Pancreas (tissue), 10 donors: ENCODE results near the gene CSF1R. TPM values are rescaled to one million over a fixed set of nuclear protein-coding genes. Genes with fewer than 3 reads are reported as not detected.

Experiments
- ATAC-seq, 4 donors: fragments of 200-7000 bp; cut with Tn5 transposase; one replicate each; pipeline versions ENCODE4 v1.8.0 to v1.9.1; 2020; ENCODE audit warnings: mild to moderate bottlenecking in 4 of 4, moderate library complexity in 4 of 4
- DNase-seq, 6 donors: peaks; one replicate each; pipeline ENCODE4 v3.0.0-alpha.2; 2020
- FAIRE-seq: peaks from 2 replicates; lab custom pipeline; 2012; peaks lifted over from hg19 to GRCh38; lab: Jason Lieb, UNC
- H3K27ac ChIP-seq, 4 donors: fragments of 200-600 bp; sonication (generic); 1 replicate in 3 of 4; 2 replicates in 1 of 4; pipeline versions ENCODE4 v1.5.0 to v1.8.0; 2020
- H3K27me3 ChIP-seq, 4 donors: fragments of 200-600 bp; one replicate each; pipeline ENCODE4 v1.8.0; 2021
- H3K36me3 ChIP-seq, 3 donors: fragments of 200-600 bp; sonication (generic) in 1 of 3; one replicate each; pipeline versions ENCODE4 v1.5.0 to v1.8.0; 2020 to 2021
- H3K4me1 ChIP-seq, 3 donors: fragments of 200-600 bp; one replicate each; pipeline ENCODE4 v1.8.0; 2021
- H3K4me3 ChIP-seq, 4 donors: fragments of 200-600 bp; sonication (generic) in 2 of 4; one replicate each; pipeline versions ENCODE4 v1.5.0 to v1.8.0; 2020 to 2021
- H3K9me3 ChIP-seq, 4 donors: fragments of 200-600 bp; one replicate each; pipeline ENCODE4 v1.8.0; 2021
- WGBS, 2 donors: extraction: QIAGEN DNeasy Blood & Tissue Kit; methylation state at CpG; one replicate each; pipeline ENCODE4 v1.1.7; 2013; 5-methylcytosine and 5-hydroxymethylcytosine counted together
- intact Hi-C, 3 donors: fragments of 100-400 bp; cut with DNase I; formaldehyde crosslinking; loops; one replicate each; pipeline versions ENCODE4 v1.11.1 to v1.14.2; 2022
- polyA plus RNA-seq, 2 donors: library from polyadenylated mRNA; stranded (reverse); fragments of 200-250 nt; gene quantifications; one replicate each; pipeline ENCODE4 v1.2.3, GENCODE V29; 2013
- total RNA-seq, 6 donors: library from RNA; stranded (reverse); fragmentation: NEBNext Ultra II Directional in 4 of 6; extraction: Animal tissue kit (Norgen Biotek cat#: 25700) in 4 of 6; gene quantifications; one replicate each; pipeline versions ENCODE4 v1.2.1 to v1.2.4, GENCODE V29; 2021 to 2023
- TF ChIP-seq, protein P1 (sequence below), 4 donors: fragments of 200-600 bp; sonication (generic) in 3 of 4; IDR thresholded peaks; one replicate each; pipeline versions ENCODE4 v1.5.0 to v1.8.0; 2021; ENCODE audit warnings: antibody characterized with exemption in 4 of 4
- donor health status: healthy with polysubstance abuse.
- donor health status: DM: no; HTN: no; CAD: no; lungs with moderate emphysema.
- donor health status: DM: no; HTN: no; CAD: no.
- donor health status: control.
- donor health status: control.
- donor health status: Bipolar disorder and iron deficiency.
- donor health status: DM: yes; HTN: yes; CAD: no.
- donor health status: DM: no; HTN: no; CAD: no.
- donor health status: DM: no; HTN: no; CAD: no.
- donor health status: DM: yes; HTN: yes; CAD: no.

Gene CSF1R
- total and polyA plus RNA-seq, 8 donors: 1.4 to 51.2 (median 4.1) TPM

DNA sequence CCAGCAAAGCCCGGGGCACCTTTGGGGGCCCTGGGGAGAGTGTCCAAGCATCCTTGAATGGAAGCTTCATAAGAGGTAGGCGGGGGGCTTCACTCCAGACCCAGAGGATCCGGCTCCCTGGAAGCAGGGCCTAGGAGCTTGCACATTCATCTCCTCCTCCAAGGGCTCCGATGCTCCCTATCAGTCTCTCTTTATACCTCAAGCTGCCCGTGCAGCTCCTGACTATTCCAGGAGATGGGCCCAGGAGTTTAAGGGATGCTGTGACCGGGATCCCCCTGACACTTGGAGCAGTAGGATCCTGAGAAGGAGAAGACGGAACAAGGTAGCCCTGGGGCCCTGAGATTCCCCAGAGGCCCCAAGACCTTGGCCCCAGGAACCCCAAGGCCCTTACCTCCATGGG, 25.9 kb downstream of the CSF1R start:
- Histone ChIP-seq H3K9me3 (no peaks in the 10 kb centered on the region), H3K27ac (no peak overlapping the region), H3K27me3 (no peaks in the 10 kb centered on the region), H3K4me1 (no peaks in the 10 kb centered on the region), H3K36me3 (no peaks in the 10 kb centered on the region), H3K4me3 (no peak overlapping the region)
- TF ChIP-seq, protein P1, sequence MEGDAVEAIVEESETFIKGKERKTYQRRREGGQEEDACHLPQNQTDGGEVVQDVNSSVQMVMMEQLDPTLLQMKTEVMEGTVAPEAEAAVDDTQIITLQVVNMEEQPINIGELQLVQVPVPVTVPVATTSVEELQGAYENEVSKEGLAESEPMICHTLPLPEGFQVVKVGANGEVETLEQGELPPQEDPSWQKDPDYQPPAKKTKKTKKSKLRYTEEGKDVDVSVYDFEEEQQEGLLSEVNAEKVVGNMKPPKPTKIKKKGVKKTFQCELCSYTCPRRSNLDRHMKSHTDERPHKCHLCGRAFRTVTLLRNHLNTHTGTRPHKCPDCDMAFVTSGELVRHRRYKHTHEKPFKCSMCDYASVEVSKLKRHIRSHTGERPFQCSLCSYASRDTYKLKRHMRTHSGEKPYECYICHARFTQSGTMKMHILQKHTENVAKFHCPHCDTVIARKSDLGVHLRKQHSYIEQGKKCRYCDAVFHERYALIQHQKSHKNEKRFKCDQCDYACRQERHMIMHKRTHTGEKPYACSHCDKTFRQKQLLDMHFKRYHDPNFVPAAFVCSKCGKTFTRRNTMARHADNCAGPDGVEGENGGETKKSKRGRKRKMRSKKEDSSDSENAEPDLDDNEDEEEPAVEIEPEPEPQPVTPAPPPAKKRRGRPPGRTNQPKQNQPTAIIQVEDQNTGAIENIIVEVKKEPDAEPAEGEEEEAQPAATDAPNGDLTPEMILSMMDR (IDR thresholded peaks at IDR 0.05): no peak
- 64 to 87% methylated on average over 7 of the region's 7 CpGs for WGBS, 2 donors
- intact Hi-C loops: no loop called here
- no peak for ATAC-seq
- no peak for FAIRE-seq
- no peak for DNase-seq

DNA sequence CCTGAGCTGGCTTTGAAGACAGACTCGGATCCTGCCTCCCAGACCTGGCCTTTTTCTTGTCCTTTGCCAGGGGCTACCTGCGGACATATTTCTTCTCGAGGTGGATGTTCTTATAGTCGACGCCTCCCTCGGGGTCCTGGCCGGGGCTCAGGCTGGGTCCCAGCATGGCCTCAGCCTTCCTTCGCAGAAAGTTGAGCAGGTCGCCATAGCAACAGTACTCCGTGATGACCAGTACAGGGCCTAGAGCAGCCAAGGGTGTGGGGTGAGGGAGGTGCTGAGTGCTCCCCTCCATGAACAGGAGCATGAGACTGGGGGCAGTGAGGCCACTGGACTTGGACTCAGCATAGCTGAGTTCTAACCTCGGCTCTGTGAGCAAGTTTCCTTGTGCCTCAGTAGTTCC, 26.7 kb downstream of the CSF1R start:
- intact Hi-C loops: no loop called here
- H3K36me3 ChIP-seq: no peaks in the 10 kb centered on the region
- no peaks in the 10 kb centered on the region for H3K9me3 ChIP-seq
- FAIRE-seq (no peak), DNase-seq (no peak), ATAC-seq (no peak)
- no peaks in the 10 kb centered on the region for H3K4me1 ChIP-seq
- WGBS, 2 donors: 68 to 85% methylated on average over 11 of the region's 11 CpGs
- no peaks in the 10 kb centered on the region for H3K27me3 ChIP-seq
- no peak overlapping the region for H3K4me3 ChIP-seq
- no peak overlapping the region for H3K27ac ChIP-seq
- TF ChIP-seq, protein P1 (IDR thresholded peaks at IDR 0.05): no peak

DNA sequence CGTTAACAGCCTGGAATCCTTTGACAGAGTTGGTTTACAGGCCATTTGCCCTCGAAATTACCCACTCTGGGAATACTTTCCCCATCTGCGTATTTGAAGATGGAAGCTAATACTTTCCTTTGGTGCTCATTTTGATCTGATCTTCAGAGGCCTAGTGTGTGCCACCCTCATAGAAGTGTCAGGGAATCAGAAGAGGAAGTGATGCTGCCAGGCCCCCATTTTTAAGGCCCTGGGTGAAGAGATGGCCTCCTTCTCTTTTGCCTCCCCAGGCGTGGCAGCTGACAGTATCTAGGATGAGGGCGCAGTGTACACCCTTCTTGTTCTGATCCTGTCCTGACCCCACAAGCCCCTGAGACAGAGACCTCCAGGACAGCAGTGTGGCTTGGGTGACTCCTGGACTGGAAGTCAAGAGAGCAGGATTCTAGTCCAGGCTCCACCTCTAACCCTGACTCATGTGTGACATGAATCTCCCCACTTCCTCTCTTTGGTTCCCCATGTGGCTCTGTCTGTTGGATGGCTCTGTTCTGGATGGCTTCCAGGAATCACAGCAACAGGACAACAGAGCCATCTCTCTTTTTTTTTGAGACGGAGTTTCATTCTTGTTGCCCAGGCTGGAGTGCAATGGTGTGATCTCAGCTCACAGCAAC, 27.8 kb downstream of the CSF1R start:
- DNase-seq: no peak
- Histone ChIP-seq H3K36me3 (peaks cover 0 to under 1% (median 0%) of the 10 kb centered on the region in 3 donors), H3K27me3 (no peaks in the 10 kb centered on the region), H3K27ac (no peak overlapping the region), H3K9me3 (no peaks in the 10 kb centered on the region), H3K4me1 (no peaks in the 10 kb centered on the region), H3K4me3 (no peak overlapping the region)
- intact Hi-C loops: no loop called here
- WGBS, 2 donors: 82 to 84% methylated on average over 6 of the region's 6 CpGs
- TF ChIP-seq, protein P1 (IDR thresholded peaks at IDR 0.05): no peak
- ATAC-seq: peak in 3 of 4 donors; percentile 28 to 71 (median 67)
- no peak for FAIRE-seq

DNA sequence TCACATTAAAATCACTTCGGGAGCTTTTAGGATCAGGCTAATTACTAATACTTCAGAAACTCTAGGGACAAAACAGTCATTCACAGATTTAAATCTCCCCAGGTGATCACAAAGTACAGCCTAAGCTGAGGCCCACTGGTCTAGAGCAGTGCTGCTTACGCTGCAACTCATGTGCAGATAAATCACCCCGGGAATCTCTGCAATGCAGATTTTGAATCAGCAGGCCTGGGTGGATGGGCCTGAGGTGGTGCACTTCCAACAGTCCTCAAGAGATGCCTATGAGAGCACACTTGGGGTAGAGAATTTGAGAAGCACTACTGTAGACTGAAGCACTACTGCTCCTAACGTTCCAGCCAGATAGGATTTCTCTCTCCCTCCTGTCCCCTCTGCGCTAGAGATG, 28.4 kb downstream of the CSF1R start:
- WGBS, 2 donors: 68 to 75% methylated on average over 5 of the region's 5 CpGs
- FAIRE-seq (no peak), DNase-seq (no peak), ATAC-seq (no peak)
- H3K27ac ChIP-seq: no peak overlapping the region
- peaks cover 0 to 6% (median 0%) of the 10 kb centered on the region in 3 donors for H3K36me3 ChIP-seq
- no peaks in the 10 kb centered on the region for H3K9me3 ChIP-seq
- H3K4me1 ChIP-seq: no peaks in the 10 kb centered on the region
- TF ChIP-seq, protein P1 (IDR thresholded peaks at IDR 0.05): no peak
- H3K4me3 ChIP-seq: no peak overlapping the region
- H3K27me3 ChIP-seq: no peaks in the 10 kb centered on the region
- intact Hi-C loops: no loop called here

DNA sequence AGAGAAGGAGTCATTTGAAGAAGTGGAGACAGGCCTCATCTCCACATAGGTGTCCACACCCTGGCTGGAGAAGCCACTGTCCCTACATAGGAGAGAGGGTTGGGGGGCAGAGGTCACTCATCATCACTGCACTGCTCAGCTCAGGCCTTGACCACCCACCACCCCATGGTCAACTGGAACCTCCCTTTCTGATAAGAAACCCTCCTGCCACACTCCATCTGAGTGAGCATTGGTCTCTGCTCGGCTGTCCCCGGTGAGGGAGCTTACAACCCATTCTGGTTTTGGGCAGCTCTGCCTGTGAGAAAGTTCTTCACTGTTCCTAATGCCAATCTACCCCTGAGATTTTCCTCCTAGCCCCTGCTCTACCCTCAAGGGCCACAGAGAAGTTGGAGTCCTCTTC, 28.8 kb downstream of the CSF1R start:
- intact Hi-C loops: no loop called here
- no peaks in the 10 kb centered on the region for H3K9me3 ChIP-seq
- TF ChIP-seq, protein P1 (IDR thresholded peaks at IDR 0.05): no peak
- FAIRE-seq (no peak), DNase-seq (no peak), ATAC-seq (no peak)
- H3K4me1 ChIP-seq: no peaks in the 10 kb centered on the region
- H3K27me3 ChIP-seq: no peaks in the 10 kb centered on the region
- H3K4me3 ChIP-seq: no peak overlapping the region
- WGBS, 2 donors: 87 to 100% methylated on average over 2 of the region's 2 CpGs
- H3K36me3 ChIP-seq: peaks cover 0 to 10% (median 3%) of the 10 kb centered on the region in 3 donors
- H3K27ac ChIP-seq: no peak overlapping the region
